NCI-H748 treated with DMSO at 0.1 percent for 48 hours (cell line): ENCODE measurements around the gene SNED1.

Experiments
- DNase-seq: peaks from one replicate; lab custom pipeline; 2025; lab: John Stamatoyannopoulos, UW

The SNED1 gene

DNA sequence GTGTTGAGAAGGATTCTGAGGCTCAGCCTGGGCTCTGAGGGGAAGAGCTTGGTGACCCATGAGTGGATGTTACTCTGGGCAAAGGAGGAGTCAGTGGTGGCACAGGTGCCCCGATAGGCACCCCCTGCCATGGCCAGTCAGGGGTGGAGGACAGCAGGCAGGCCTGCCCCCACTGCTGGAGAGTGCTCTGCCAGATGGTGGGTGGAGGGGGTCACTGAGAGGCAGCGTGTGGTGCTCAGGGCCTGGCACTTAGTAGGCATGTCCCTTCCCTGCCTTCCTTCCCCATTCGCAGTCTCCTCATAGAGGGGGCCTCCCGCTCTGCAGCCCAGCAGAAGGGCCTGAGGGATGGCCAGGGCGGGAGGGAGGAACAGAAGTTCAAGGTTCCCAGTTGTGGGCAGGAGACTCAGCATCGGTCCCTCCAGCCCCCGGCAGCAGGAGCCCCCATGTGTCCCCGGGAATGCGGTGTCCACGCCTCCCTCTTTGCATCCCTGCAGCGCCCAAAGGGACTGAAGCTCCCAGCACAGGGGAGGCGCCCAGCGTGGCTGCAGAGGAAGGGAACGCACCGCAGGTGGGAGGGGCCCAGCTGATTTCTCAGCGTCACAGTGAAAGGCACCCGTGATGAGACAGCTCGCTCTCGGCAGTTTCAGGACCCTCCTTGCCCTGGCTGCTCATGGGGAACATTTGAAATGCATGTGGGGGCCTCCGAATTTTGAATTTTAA, 5.7 kb upstream of the SNED1 start:
- no peak for DNase-seq

DNA sequence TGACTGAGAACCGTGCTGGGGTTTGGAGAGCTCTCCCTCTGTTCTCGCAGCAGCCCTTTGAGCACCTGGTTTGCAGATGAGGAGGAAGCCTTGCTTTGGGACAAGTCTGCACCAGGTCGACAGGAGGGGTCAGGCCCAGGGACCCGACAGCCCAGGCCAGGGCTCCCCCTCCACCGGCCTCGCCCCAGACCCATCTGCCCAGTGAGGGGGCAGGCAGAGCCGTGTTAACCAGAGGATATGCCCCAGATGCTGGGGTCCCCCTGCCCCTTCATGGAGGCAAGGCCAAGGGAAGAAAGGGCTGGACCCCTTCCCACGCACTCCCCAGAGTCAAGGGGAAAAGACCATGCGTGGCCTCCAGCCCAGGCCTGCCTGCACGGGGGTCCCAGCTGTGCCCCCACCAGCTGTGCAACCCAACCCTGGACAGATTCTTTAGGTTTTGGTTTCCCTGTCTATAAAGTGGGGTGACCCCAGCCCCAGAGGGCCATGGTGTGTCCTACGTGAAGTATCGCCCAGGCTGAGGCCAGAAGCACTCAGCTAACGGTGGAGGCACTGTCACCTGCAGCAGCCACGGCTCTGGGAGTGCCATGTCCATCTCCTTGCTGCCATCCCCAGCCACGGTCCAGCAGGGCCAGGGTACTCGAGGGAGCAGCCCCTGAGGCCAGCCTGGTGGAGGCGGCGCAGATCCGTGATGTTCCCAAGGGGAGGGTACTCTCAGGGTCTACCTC, 4.8 kb upstream of the SNED1 start:
- no peak for DNase-seq

DNA sequence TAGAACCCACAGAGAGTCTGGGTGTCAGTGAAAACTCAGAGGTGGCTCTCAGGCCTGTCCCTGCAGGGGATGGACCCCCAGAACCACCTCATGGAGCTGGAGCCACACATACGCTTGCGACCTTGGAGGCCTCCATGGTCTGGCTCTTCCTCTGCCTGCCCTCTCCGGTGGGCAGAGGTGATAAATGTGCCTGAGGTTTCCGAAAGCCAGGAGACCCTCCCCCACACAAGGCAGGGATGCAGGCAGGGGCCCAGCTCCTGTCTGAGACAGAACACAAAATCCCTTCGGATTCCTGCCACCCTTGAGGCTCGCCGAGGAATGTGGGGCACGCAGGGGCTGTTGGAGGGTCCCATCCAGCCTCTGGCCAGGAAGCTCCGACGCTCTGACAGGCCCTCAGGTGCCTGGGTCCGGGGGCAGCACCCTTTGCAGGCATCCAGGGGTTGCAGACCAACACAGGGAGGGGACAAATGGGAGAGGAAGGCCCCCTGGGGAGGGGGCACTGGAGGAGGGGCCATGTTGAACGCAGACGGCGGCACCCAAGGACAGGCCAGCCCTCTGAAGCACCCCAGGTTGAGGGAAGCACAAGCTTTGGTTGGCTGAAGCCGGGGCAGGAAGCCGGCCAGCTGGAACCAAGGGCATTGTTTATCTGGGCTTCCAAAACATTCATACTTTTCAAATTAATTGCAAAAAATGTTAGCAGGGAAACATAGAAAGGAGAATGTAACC, 4.1 kb upstream of the SNED1 start:
- DNase-seq, result no peak

DNA sequence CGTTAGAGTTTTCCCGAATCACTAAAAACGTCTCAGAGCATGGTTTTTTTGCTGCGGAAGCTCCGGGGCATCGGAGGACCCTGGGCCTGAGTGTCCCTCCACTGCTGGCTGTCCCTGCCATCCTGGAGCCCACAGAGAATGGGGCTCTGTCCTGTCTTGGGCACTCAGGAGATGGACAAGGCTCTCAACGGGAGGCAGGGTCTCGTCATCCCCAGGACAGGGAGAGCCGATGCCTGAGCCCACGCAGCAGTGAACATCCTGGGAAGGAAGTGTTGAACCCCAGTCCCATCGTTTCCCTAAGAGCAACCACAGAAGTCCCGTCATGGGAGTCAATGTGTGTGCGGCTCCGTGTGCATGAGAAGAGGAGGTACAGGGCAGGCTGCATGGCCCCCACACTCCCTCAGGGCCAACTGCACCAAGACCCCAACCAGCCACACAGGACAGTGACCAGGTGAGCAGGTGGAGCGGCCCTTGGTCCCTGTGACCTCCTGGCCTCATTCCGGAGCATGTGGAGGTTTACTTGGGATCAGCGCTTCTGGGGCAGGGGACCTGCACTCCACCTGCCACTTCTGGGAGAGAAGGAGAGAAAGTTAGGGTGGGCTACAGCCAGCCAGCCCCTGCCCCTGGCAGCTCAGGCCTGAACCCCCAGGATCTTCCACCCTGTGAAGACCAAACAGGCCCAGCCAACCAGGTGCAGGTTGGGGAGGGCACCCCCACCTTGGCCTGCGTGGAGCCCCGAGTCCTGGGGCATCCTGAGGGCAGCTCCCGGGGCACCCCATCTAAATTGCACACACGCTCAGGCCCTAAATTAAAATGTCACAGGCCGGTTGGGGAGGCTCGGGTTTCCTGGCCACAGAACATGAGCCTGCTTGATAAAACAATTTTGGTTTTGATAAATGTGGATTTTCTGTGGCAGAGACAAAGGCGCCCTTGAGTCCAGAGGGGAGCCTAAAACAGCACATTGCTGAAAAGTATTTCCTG, 3.1 kb upstream of the SNED1 start:
- no peak for DNase-seq

DNA sequence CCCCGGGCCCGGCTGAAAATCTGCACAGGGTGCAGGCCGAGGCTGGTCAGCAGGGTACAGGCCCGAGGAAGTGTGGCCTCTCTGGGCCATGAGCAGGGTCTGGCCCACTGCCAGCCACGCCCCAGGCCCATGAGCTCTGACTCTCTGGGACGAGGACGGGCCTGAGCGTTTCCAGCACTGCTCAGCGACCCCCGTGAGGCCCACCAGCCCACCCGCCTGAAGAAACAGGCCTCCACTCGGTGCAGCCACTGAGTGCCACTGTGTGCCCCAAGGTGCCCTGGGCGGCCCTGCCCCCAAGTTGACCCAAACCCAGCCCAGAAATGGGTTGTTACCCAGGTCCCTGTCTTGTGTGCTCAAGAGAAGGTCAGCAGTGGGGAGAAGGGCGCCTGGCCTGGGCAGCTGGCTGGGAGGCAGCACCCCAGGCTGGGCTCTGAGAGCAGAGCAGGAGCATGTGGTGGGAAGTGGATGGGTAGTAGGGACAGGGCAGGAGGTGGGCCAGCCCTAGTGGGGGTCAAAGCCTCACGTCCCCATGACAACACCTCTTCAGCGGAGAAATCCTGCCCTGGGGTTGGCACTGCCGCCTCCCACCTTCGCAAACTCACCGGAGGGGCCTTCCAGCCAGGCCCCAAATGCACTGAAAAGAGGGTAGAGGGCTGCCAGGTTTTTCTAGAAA, 2.1 kb upstream of the SNED1 start:
- no peak for DNase-seq

DNA sequence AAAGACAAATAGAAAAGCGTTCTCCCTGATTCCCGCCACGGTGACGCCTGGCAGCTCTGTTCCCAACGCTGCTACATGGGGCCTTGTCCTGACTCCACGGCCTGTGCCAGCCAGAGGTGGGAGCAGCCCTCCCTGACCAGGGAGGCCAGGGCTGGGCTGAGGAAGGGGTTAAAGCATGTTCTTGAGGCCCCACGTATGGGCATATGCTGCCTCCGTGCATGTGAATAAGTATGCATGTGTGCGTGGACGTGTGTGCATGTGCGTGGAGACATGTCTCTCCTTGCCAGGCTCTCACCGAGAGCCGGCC, 1.6 kb upstream of the SNED1 start:
- no peak for DNase-seq

DNA sequence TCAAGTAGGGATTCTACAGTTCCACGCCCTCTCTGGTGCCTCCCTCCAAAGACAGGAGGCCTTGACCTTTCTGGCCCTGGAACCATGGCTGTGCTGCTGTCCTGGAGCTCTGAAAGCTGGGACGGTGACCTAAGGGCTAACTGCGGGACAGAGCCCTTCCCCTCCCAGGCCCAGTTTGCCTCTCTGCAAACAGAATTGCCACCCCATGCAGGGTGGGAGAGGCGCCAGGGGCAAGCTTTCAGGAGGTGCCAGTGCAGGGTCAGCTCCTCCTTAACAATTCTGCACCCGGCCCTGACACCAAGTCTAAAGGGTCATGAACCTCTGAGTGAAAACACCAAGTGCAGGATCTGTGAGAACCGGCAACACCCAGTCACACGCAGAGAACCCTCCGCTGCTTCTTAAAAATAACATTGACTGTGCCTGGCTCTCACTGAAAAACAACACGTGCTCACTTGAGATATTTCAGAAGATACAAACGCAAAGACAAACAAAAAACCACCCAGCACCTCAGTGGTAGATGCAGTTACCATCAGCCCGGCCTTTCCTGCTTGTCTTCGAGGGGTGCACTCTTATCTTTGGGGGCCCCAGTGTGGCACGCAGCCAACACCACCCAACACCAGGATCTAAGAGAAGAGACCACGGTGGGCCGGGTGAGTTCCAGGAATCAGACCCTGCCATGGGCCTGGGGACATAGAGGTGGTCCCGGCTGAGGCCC, 1.1 kb upstream of the SNED1 start:
- DNase-seq, result no peak

DNA sequence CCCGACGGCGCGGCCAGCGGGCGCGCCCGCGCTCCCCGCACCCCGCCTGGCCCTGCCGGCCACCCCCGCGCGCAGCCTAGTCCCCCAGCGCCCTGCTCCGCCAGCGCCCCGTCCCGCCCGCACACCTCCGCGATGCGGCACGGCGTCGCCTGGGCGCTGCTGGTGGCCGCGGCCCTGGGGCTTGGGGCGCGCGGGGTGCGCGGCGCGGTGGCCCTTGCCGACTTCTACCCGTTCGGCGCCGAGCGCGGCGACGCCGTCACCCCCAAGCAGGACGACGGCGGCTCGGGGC, 232 bp downstream of the SNED1 start:
- DNase-seq, result no peak

DNA sequence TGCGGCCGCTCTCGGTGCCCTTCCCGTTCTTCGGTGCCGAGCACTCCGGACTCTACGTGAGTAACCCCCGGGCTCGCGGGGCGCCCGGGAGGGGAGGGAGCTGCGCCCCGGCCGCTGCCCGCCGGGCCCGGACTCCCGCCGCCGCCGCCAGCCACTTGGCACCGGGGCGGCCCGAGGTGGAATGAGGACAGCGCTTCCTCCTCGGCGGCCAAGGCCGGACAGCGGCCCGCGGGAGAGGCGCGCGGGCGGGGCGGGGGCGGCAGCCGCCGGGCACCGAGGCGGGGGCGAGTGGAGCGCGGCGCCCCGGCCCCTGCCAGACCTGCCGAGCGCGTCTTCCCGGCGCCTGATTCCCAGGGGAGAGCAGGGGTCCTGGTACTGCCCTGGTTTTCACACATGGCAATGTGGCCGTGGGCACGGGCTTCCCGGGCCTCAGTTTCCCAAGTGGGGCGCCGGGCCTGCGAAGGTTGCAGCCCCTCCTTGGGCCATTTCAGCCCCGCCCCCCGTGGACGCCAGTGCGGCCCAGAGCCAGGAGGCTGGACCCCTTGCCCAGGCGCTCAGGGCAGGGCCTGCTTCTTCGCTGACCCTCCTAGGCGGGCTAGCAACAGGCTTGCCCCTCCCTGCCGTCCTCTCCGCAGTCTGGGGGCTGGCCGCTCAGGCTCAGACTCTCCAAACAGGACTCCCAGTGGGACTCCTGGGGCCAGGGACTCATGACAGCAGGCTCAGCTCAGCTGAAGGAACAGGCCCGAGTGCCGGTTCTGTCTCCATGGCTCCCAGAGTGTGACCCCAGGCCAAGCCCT, 775 bp downstream of the SNED1 start:
- DNase-seq, result no peak

DNA sequence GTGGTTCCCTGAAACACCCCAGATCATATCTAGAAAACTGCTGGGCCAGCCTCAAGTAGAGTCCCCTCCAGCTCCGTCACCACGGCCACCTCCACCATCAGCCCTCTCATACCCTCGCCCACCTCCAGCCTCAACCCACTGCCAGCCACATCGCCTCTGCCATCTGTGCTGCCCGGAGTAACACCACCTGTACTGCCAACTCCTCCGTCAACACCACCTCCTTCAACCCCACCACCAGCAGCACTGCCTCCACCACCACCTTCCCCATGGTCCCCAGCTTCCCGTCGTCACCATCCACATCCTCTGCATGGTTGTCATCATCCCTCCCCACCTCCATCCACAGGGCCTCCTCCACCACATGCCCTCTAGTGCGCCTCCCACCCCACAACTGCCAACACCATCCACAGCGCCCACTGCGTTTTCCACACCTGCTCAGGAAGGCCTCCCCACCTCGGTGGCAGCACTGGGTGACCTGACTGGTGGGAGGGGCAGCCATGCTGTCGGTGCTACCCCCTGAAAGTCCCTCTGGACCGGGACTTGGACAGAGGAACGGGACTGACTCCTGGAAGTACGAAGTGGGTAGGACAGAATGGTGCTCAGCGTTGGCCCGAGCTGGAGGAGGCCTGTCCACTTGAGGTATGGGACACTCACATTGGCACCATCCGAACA, 1.6 kb downstream of the SNED1 start:
- DNase-seq, result no peak

DNA sequence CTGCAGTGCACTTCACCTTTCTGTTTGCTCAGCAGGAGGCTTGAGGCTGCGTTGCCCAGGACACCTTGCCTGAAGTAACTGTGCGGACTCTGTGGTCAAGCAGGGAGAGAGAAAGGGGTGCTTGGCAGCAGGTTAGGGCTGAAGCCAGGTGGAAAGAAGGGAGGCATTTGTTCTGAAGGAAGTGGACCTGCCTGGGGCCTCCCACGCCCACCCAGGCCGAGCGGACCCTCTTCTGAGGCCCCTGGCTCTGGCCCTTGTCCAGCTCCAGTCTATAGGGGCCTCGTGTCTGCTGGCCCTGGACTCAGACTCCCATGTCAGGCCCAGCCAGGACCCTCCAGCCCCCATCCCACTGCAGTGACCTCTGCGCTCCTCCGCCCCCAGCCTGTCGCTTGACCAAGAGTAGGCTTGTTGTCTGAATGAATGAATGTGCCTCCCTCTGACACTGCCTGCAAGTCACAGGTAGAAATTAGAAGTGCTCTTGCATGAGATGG, 2.5 kb downstream of the SNED1 start:
- no peak for DNase-seq

DNA sequence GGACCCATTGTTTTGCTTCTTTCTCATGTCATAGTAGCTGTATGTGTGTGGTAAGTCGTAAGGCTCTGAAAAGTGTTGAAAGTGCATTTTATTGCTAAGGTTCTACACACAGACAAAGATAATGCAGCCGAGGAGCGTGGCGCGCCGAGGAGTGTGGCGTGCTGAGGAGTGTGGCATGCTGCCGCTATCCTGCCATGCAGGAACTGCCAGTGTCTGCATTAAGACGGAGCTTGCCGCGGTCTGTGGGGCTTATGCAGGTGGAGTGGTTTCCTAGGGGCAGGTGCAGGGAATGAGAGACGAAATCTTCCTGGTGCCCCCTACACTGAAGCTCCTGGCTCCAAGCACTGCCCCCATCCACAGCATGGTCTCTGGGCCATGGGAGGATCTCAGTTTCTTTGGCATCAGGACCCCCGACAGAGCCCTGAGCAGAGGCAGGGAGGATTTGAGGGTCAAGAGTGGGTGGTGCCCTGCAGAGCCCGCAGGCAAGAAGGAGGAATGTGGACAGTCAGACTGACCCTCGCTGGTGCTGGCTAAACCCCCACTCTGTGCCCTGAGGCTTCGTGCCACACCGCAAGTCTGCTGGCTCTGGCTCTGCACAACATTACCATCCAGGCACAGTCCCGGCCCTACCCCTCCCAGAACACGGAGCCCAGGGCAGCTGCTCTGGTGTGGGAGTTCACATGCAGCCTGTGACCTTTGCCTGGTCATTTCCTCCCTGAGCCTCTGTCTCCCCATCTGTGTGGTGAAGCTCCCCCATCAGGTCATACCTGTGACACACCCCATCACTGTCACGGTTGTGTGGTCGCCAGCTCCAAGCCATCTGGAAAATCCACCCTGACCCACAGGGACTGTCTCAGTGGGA, 3.2 kb downstream of the SNED1 start:
- no peak for DNase-seq

DNA sequence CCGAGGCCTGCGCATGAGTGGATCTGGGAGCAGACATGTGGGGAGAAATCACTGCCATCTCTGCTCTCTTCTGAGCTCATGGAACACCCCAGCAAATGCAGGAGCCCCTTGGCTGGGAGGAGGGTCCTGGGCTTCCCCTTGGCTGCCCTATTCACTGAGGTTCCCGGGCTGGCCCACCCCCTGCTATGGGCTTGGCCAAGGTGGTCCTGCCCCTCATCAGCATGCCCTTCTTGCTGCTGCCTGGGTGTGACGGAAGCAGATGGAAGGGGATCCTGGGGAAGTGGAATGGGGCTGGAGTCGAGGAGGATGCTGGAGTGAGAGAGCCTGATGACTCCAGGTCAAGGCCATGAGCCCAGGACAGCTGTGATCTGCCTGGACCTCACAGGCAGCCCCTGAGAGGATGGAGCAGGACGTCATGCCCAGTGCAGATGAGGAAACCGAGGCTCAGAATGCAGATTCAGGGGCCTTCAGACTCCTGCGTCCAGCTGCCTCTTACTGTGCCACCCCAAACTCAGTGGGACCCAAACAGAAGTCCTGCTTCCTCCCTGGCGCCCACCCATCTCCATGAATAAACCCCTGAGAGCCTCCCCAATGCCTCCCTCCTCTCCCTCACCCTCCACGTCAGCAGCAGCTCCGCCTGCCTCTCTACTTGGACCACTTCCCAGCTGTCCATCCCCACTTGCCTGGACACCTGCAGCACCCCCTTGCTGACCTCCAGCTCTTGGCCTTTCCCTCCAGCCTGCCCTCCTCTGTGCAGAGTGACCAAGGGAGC, 4.0 kb downstream of the SNED1 start:
- no peak for DNase-seq

DNA sequence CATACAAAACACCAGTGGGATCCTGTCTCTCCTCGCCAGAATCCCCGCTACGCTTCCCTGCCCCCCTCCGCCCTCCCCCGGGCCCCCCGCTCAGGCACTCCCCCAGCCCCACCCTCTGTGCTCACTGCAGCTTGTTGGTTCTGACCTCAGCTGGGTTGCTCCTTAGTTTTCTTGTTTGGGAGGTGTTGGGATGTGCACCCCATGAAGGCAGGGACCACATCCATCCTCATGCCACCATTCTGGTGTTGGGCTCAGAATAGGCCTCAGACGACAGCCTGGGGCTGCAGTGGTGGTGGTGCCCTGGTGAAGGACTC, 4.6 kb downstream of the SNED1 start:
- DNase-seq, result no peak

DNA sequence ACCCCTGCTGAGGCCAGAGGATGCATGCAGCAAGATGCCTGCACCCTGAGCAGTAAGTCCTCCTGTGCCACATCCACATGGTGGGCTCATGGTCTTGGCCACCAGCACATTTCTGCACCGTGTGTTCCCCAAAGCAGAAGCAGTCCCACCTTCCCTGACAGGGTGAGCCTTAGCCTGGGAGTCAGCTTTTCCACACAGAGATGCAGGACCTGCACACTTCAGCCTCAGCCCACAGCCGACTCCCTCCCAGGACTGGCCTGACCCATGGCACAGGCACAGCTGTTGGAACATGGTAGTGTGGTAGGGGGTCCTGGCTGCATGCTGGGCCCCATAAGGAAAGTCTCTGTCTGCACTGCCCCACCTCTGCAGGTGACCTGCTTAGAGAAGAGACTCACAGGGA, 5.0 kb downstream of the SNED1 start:
- DNase-seq, result no peak

DNA sequence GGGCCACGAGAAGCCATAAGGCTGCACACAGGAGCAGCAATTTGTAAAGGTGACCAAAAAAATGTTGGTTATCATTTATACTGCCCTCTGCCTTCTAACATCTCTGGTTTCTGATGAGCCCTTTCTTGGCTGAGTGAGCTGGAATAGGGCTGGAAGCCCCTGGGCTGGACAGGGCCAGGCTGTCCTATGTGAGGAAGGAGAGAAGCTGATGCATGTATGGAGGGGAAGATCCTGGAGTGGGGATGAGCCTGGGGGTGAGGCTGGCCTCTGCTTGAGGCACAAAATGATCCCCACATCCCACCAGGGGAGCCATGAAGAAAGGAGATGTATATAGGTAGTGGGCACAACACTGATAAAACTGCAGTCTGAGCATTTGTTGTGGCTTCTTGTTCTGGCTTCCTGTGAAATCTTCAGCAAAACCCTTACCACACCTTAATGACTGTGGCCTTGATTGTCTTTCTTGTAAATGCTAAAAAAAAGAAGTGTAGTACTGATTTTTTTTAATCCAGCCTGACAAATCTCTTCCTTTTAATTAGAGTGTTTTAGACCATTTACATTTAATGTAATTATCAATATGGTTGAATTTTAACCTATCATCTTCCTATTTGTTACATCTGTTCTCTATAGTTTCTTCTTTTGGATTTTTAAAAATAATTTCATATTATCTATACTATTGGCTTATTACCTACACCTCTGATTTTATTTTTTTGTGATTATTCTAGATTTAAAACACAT, 5.6 kb downstream of the SNED1 start:
- no peak for DNase-seq

DNA sequence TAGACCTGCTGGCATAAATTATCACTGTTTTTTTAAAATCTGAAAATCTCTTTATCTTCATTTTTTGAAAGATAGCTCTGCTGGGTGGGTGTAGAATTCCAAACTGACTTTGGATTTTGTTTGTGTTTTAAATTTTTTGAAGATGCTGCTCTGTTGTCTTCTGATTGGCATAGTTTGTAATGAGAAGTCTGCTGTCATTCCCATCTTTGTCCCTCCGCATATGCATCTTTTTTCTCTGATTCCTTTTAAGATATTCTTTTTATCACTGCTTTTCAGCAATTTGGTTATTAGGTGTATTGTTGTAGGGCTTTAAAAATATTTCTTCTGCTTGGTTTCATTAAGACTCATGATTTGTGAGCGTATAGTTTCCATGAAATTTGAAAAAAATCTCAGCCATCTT, 7.2 kb downstream of the SNED1 start:
- DNase-seq, result no peak
